OCI-LY3 (cell line): Measurements from ENCODE around the gene RBM20.
A peak's percentile ranks its signal among the peaks of the same experiment; 100 is the strongest.
"Not testable (repeated sequence)": the region's sequence is repeated elsewhere in the genome, so short reads cannot be mapped to it uniquely, and the experiment has no call there.

Experiments used
- H2AFZ ChIP-seq: fragments of 200-600, 300-600 bp; shearing (Covaris generic); 2 replicates; pipeline ENCODE4 v1.6.0; 2014; ENCODE audit warnings: antibody characterized with exemption, low read depth, low read length
- H3K27ac ChIP-seq: fragments of 200-600, 300-600 bp; sonication (generic); 2 replicates; pipeline ENCODE4 v1.5.1; 2014; ENCODE audit warnings: mild to moderate bottlenecking, low read length, moderate library complexity, mixed read lengths
- H3K27me3 ChIP-seq: fragments of 200-600, 300-600 bp; sonication (generic); 2 replicates; pipeline ENCODE4 v1.6.1; 2014; ENCODE audit warnings: low read depth, low read length, mixed read lengths
- H3K36me3 ChIP-seq: fragments of 200-600, 300-600 bp; sonication (generic); replicated peaks from 2 replicates; pipeline ENCODE3; 2014; ENCODE audit warnings: low read depth, low read length, mixed read lengths
- H3K4me1 ChIP-seq: fragments of 300-600, 200-600 bp; sonication (generic); 2 replicates; pipeline ENCODE4 v1.6.1; 2014; ENCODE audit warnings: low read length, mixed read lengths
- H3K4me2 ChIP-seq: fragments of 200-600, 300-600 bp; sonication (generic); 2 replicates; pipeline ENCODE4 v1.6.1; 2014; ENCODE audit warnings: low read length, mixed read lengths
- H3K4me3 ChIP-seq: fragments of 300-600, 200-600 bp; sonication (generic); 2 replicates; pipeline ENCODE4 v1.5.1; 2014; ENCODE audit warnings: antibody characterized with exemption, mild to moderate bottlenecking, low read length, moderate library complexity
- H3K79me2 ChIP-seq: fragments of 300-600, 200-600 bp; shearing (Covaris generic); 2 replicates; pipeline ENCODE4 v1.6.1; 2014; ENCODE audit warnings: mild to moderate bottlenecking, low read length, mixed read lengths
- H3K9ac ChIP-seq: fragments of 300-600, 200-600 bp; shearing (Covaris generic); 2 replicates; pipeline ENCODE4 v1.6.0; 2014; ENCODE audit warnings: mild to moderate bottlenecking, low read length, moderate library complexity
- H3K9me3 ChIP-seq: fragments of 200-600, 300-600 bp; shearing (Covaris generic); 2 replicates; pipeline ENCODE4 v1.6.1; 2014; ENCODE audit warnings: low read length, mixed read lengths; ENCODE audit not compliant: insufficient read depth
- H4K20me1 ChIP-seq: fragments of 200-600, 300-600 bp; sonication (generic); 2 replicates; pipeline ENCODE4 v1.6.1; 2016; ENCODE audit warnings: low read length, mixed read lengths; ENCODE audit not compliant: insufficient read depth
- EZH2phosphoT487 ChIP-seq: fragments of 200-600 bp; shearing (Covaris generic); IDR thresholded peaks from 2 replicates; pipeline ENCODE4 v1.6.1; 2018; ENCODE audit warnings: antibody characterized with exemption, mixed run types, low read depth
- TF ChIP-seq, protein P1 (sequence below): fragments of 200-600, 300-600 bp; sonication (generic); IDR thresholded peaks from 2 replicates; pipeline ENCODE4 v1.5.1; 2014; ENCODE audit warnings: antibody characterized with exemption, low read length, low read depth

The RBM20 gene

DNA sequence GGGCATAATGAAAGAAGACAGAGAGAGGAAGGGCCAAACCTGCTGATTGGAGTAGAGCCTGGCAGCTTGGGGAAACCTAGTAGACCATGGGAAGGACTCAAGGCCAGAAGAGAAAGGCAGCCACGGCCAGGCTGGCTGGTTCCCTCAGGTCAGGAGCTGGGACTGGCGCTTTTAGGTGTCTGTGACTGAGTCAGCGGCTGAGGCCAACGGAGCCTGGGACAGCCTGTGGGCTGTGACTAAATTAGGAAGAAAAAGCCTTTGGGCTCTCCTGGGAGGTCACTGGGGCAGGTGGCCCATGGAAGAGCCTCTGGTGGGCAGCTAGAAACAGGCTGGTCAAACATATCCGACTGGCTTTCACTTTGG, 118.7 kb downstream of the RBM20 start:
- no peaks in the 10 kb centered on the region for H3K9me3 ChIP-seq
- TF ChIP-seq EZH2phosphoT487, result no peak
- TF ChIP-seq, protein P1, sequence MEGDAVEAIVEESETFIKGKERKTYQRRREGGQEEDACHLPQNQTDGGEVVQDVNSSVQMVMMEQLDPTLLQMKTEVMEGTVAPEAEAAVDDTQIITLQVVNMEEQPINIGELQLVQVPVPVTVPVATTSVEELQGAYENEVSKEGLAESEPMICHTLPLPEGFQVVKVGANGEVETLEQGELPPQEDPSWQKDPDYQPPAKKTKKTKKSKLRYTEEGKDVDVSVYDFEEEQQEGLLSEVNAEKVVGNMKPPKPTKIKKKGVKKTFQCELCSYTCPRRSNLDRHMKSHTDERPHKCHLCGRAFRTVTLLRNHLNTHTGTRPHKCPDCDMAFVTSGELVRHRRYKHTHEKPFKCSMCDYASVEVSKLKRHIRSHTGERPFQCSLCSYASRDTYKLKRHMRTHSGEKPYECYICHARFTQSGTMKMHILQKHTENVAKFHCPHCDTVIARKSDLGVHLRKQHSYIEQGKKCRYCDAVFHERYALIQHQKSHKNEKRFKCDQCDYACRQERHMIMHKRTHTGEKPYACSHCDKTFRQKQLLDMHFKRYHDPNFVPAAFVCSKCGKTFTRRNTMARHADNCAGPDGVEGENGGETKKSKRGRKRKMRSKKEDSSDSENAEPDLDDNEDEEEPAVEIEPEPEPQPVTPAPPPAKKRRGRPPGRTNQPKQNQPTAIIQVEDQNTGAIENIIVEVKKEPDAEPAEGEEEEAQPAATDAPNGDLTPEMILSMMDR, result no peak
- no peak overlapping the region for H3K27ac ChIP-seq
- no peak overlapping the region for H3K9ac ChIP-seq
- H3K4me1 ChIP-seq, result no peaks in the 10 kb centered on the region
- peaks cover 5% of the 10 kb centered on the region; the same call in 1 of the 2 replicates for H3K27me3 ChIP-seq
- H2AFZ ChIP-seq, result no peak overlapping the region
- H3K4me3 ChIP-seq, result peak overlapping the region; percentile 43
- no peaks in the 10 kb centered on the region for H3K79me2 ChIP-seq
- peak overlapping the region; percentile 44 for H3K4me2 ChIP-seq
- H4K20me1 ChIP-seq, result no peaks in the 10 kb centered on the region
- H3K36me3 ChIP-seq, result no peaks in the 10 kb centered on the region

DNA sequence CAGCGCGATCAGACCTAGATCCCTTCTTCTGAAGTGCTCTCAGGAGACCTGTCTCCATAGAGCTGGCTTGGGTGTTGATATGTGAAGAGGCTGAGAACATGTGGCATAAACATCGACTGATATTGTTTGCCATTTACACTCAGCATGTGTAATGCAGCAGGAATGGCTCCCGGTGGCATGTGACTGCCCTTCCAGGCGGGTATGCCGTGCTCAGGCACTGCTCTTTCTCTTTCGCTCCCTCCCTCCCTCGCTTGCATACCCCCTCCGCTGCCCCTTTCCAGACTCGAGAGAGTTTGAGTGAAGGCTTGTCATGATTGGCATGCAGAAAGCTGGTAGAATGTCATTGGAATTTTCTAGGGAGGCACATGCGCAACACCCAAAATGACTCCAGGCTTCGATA, 120.2 kb downstream of the RBM20 start:
- Histone ChIP-seq H3K27me3 (peaks cover 3% of the 10 kb centered on the region; the same call in 1 of the 2 replicates), H4K20me1 (no peaks in the 10 kb centered on the region), H3K36me3 (no peaks in the 10 kb centered on the region), H3K4me1 (no peaks in the 10 kb centered on the region), H3K79me2 (no peaks in the 10 kb centered on the region), H2AFZ (no peak overlapping the region), H3K9ac (no peak overlapping the region), H3K27ac (no peak overlapping the region), H3K4me3 (no peak overlapping the region), H3K4me2 (no peak overlapping the region), H3K9me3 (no peaks in the 10 kb centered on the region)
- no peak for TF ChIP-seq EZH2phosphoT487
- TF ChIP-seq, protein P1, result no peak

DNA sequence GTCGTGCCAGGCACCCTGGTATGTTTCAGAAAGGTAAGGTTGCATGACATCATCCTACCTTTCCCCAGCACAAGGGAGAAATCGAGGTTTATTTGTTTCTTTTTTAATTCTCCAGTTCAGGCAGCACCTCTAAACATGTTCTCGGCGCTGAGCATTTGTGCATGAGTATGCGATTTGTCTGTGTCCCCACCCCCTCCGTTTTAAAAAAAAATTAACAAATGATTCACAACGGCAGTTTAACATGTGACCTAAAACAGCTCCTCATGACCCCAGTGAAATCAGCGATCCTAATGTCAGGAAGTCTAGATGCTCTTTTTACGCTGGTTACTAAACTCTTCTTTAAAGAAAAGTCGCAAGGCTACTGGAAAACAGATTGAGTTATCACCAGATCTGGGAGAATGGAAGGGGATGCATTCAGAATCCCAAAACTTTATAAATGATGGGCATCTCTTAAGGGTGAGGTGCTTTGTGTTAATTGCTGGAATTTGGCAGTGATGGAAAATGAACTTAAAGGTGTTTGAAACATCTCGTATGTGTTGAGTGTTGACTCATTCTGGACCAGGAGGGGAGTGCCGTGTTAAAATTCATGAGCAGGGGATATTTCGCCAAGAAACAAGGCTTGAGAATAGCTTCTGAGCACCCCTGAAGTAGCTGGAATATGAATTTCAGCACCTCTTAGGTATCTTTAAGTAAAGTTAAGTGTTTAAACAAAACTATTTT, 120.8 kb downstream of the RBM20 start:
- no peak overlapping the region for H3K9ac ChIP-seq
- no peak for TF ChIP-seq EZH2phosphoT487
- TF ChIP-seq, protein P1, result no peak
- no peaks in the 10 kb centered on the region for H3K79me2 ChIP-seq
- H3K27me3 ChIP-seq, result peaks cover 3% of the 10 kb centered on the region; the same call in 1 of the 2 replicates
- H3K4me1 ChIP-seq, result no peaks in the 10 kb centered on the region
- H3K27ac ChIP-seq, result no peak overlapping the region
- no peaks in the 10 kb centered on the region for H4K20me1 ChIP-seq
- no peak overlapping the region for H2AFZ ChIP-seq
- no peaks in the 10 kb centered on the region for H3K9me3 ChIP-seq
- no peak overlapping the region for H3K4me2 ChIP-seq
- no peaks in the 10 kb centered on the region for H3K36me3 ChIP-seq
- H3K4me3 ChIP-seq, result no peak overlapping the region

DNA sequence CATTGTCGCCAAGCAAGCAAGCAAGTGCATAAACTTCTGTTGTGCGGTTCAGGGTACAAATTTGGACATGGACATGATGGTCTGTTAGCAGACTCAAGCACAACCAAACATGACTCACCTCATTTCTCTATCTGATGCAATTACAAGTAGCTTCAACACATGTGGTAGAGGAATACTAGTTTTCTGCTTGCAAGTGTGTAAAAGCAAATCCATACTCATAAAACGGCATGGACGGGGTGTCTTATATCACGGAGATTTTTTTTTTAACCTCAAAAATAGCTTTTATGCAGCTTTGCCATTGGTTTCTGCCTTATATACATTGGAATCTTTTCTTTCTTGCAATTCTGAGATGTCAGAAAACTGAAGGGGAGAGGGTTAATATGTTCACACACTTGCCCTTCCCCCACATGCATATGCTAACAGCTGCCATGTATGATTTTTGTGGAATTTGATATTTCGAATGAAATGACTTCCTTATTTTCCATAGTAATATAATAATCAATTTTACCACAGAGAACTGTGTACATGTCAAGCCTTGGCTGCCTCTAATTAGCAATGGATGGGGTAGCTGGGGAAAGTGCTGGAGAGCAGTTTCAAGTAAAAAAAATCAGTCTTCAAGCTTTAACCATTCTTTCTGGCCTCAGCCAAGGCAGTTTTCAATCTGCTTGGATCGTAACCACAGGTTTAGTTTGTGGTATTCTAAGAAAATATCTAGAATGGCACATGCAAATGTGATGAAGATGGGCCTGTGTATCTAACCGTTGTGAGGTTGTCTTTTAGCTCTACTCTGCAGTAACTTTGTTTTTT, 121.6 kb downstream of the RBM20 start:
- no peaks in the 10 kb centered on the region for H3K4me1 ChIP-seq
- no peak overlapping the region for H3K4me2 ChIP-seq
- H3K4me3 ChIP-seq, result no peak overlapping the region
- H3K27ac ChIP-seq, result no peak overlapping the region
- peaks cover 3% of the 10 kb centered on the region; the same call in 1 of the 2 replicates for H3K27me3 ChIP-seq
- no peak overlapping the region for H3K9ac ChIP-seq
- H2AFZ ChIP-seq, result no peak overlapping the region
- H3K9me3 ChIP-seq, result no peaks in the 10 kb centered on the region
- no peaks in the 10 kb centered on the region for H4K20me1 ChIP-seq
- H3K36me3 ChIP-seq, result no peaks in the 10 kb centered on the region
- no peak for TF ChIP-seq EZH2phosphoT487
- TF ChIP-seq, protein P1, result no peak
- no peaks in the 10 kb centered on the region for H3K79me2 ChIP-seq

DNA sequence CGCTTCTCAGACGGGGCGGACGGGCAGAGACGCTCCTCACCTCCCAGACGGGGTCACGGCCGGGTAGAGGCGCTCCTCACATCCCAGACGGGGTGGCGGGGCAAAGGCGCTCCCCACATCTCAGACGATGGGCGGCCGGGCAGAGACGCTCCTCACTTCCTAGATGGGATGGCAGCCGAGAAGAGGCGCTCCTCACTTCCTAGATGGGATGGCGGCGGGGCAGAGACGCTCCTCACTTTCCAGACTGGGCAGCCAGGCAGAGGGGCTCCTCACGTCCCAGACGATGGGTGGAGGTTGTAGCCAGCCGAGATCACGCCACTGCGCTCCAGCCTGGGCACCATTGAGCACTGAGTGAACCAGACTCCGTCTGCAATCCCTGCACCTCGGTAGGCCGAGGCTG, 123.5 kb downstream of the RBM20 start:
- H3K79me2 ChIP-seq, H3K27me3 ChIP-seq, H3K27ac ChIP-seq, H2AFZ ChIP-seq, H3K4me1 ChIP-seq, H3K4me3 ChIP-seq, H4K20me1 ChIP-seq, H3K4me2 ChIP-seq, H3K9ac ChIP-seq, H3K36me3 ChIP-seq, H3K9me3 ChIP-seq: not testable (repeated sequence)
